ENCODE data around the gene ZNF366.
"Not testable (repeated sequence)": the region's sequence is repeated elsewhere in the genome, so short reads cannot be mapped to it uniquely, and the experiment has no call there.

The ZNF366 gene

DNA sequence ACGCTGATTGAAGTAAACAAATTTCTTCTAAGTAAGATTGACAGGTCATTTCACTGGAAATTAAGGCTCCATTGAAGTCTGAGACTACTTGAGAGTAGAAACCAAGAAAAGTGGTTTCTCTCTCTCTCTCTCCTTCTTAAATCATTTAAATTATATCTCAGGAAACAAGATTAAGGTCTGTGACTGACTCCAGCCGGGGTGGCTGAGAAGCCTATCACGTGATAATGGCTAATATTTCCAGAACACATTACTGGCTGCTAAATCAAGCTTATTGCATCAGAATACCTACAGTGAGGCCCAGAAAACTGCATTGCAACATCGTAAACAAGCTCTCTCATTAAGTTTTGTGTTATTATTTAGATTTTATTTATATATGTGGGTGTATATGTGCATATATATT, 98.6 kb downstream of the ZNF366 start:
- DNase-seq (ENCODE audit: low read depth, low spot score): no peak

DNA sequence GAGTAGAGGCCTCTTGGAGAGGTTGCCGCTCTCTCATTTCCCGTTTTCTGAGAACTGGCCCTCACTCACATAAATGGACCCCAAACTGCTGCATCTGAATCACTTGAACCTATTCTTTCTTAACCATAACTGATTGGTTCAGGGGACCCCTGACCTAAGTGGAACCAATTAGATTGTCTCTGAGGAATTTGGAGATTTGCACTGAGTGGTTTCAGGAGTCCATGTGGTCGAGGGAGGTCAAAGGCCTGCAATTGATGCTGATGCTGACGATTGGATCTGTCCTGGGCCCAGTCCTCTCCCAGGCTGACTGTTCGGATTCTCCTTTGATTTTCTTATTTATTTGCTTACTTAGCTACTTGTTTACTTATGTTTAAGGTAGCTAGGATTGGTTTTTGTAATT, 99.1 kb downstream of the ZNF366 start:
- no peak for DNase-seq (ENCODE audit: low read depth, low spot score)

DNA sequence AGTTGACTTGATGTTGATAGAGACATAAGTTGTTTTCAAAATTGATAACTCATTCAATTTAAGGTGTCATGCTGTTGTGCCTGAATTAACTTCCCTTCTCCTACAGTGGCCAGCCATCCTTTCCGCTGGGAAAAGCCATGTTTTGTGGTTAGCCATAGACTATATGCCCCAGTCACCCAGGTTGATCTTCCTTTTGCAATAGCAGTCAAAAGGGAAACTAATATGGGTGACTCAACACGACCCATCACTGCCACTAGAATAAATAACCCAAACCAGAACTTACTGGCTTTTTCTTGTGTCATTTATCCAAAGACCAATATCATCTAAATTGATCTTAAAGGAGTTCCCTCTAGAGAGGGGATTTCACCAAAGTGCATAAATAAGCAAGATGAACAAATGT, 99.7 kb downstream of the ZNF366 start:
- DNase-seq (ENCODE audit: low read depth, low spot score): no peak

DNA sequence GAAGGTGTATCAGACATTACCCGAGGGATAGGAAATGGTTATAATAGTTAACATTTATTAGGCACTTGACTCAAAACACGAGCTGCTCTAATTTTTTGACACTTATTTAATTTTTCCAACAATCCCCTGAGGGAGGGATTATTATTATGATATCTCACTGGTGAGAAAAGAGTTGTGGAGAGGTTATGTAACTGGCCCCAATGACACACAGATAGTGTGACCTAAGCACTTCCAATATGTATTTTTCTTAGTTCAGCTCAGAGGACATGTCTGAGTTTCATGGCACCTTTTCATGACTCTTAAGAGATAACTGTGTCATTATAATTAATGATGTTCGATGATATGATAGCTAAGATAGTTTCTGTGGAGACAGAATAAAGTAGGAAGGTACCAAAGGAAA, 100.1 kb downstream of the ZNF366 start:
- DNase-seq (ENCODE audit: low read depth, low spot score): no peak

DNA sequence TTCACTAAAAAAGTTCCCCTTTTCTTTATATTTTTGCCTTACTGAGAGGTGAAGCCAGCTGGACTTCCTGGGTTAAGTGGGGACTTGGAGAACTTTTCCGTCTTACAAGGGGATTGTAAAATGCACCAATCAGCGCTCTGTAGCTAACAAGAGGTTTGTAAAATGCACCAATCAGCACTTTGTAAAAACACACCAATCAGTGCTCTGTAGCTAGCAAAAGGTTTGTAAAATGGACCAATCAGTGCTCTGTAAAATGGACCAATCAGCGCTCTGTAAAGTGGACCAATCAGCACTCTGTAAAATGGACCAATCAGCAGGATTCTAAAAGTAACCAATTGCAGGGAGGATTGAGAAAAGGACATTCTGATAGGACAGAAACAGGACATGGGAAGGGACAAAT, 102.4 kb downstream of the ZNF366 start:
- DNase-seq (ENCODE audit: low read depth, low spot score): not testable (repeated sequence)

DNA sequence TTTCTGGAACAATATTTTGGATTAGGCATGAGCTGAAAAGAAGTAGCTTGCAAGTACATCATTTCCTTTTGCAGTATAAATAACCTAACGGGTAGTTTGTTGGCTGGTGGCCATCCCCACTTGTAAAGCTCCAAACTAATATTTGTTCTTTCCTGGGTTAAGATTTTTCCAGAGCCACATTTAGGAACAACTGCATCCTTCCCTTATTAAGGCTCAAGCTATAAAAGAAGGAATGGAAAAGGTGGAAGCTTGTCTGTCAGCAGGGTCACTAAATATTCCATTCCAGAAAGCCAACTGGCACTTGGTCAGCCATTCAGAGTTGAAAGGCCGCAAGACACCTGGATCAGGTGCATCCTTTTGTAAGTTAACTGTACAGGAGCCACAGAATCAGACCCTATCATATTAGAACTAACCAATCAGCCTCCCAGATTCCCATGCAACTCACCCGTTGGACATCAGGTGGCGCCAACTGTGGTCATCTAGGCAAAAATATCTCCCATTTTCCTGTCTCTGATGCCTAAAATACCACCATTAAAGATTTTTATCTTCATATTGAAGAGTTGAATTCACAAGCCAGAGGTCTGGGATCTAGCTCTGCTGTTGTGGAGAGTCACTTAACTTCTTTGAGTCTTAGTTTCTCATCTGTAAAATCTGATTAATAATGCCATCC, 104.1 kb downstream of the ZNF366 start:
- no peak for DNase-seq (ENCODE audit: low read depth, low spot score)

DNA sequence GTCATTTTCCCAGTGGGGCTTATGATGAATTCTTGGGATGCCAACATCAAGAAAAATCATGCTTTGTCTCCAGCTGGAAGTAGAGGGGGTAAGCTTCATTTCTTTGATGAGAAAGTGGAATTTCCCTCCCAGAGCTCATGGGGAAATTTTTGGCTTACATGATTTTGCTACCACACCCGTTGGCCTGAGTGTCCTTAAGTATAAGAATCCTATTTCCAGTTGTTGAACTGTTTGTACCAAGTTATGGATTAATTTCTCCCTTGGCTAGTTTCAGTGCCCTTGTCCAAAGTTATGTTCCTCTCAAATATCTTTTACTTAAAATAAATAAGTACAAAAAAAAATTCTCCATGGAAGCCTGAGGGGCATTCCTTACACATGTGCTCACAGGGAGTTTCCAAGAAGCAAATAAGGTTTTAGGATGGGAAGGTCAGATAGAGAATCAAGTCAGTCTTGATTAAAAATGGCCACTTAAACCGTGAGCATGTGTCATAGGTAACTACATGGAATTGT, 104.8 kb downstream of the ZNF366 start:
- DNase-seq (ENCODE audit: low read depth, low spot score): no peak

DNA sequence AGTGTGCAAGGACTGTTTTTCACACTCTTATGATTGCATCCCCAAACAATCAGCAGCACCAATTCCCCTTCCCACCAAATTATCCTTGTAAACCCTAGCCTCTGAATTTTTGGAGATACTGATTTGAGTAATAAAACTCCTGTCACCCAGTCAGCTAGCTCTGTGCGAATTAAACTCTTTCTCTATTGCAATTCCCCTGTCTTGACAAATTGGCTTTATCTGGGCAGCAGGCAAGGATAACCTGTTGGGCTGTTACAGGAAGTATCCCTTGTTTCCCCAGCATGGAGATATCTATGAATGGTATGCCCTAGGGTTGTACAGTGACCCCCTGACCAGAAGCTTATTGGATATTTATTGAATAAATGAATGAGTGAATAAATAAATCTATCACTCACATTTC, 106.3 kb downstream of the ZNF366 start:
- DNase-seq (ENCODE audit: low read depth, low spot score): no peak

DNA sequence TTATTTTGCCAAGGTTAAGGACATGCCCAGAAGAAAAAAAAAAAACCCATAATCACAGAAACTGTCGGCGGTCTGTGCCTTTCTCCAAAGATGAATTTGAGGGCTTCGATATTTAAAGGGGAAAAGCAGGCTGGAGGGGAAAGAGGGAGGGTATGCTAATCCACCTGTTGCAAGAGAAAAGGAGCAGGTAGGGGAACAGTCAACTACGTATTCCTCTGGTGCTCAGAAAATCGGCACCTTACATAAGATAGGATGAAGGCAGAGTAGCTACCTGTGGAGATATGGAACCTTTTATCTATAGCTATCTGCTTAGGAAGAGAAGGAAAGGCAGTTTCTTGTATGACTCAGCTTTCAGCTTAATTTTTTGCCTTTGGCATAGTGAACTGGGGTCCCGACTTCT, 109.4 kb downstream of the ZNF366 start:
- no peak for DNase-seq (ENCODE audit: low read depth, low spot score)

DNA sequence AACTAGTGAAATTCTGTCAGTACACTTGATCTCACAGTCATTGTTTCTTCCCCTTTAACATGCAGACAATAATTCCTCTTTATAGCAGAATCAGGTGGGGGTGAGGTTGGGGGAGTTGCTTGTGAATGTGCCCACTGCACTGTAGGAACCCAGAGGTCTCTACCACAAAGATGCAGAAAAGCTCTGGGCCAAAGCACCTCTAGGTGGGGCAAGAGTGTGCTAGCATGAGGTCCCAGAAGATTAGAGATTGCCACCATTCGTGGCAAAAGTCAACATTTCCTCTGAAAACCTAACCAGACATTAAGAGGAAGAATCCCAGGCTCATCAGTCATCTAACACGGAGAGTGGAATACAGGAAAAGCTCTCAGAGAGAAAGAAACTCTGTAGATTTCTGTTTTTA, 112.5 kb downstream of the ZNF366 start:
- no peak for DNase-seq (ENCODE audit: low read depth, low spot score)

DNA sequence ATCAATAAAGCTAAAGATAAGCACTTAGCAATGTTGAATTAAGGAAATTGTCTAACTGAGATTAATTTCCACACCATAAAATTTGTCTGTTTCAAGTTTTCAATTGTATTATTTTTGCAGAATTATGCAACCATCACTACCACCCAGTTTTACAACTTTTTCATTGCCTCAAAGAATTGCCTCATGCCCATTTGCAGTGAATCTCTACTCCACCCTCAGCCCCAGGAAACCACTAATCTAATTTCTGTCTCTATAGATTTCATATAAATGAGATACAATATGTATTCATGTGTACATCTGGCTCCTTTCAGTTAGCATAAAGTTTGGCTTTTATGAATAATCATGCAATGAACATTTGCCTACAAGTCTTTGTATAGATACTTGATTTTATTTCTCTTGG, 114.2 kb downstream of the ZNF366 start:
- no peak for DNase-seq (ENCODE audit: low read depth, low spot score)
